T-helper 17 cell (primary cell): Measurements from ENCODE around the gene RRP7A. TPM values are rescaled to one million over a fixed set of nuclear protein-coding genes. Genes with fewer than 3 reads are reported as not detected.

Experiments used
- ATAC-seq: fragments of 150-1000 bp; cut with Tn5 transposase; 2 replicates; pipeline ENCODE4 v1.10.0; 2021; ENCODE audit warnings: mild to moderate bottlenecking, moderate library complexity
- DNase-seq, 3 donors: peaks; one replicate each; pipeline versions ENCODE4 v3.0.0 to v3.0.0-alpha.2; 2020 to 2021
- H3K9me3 ChIP-seq: one replicate; pipeline ENCODE4 v1.7.0; 2013; ENCODE audit warnings: low read length, mild to moderate bottlenecking; ENCODE audit not compliant: control insufficient read depth, poor library complexity, severe bottlenecking
- H3K27ac Mint-ChIP-seq: one replicate; pipeline ENCODE4 v1.8.0; 2022; ENCODE audit warnings: mild to moderate bottlenecking, moderate library complexity, mixed read lengths
- H3K27me3 Mint-ChIP-seq: one replicate; pipeline ENCODE4 v1.8.0; 2022; ENCODE audit warnings: mixed read lengths
- H3K36me3 Mint-ChIP-seq: one replicate; pipeline ENCODE4 v1.8.0; 2022; ENCODE audit warnings: low read depth, mixed read lengths
- H3K4me1 Mint-ChIP-seq: one replicate; pipeline ENCODE4 v1.8.0; 2022; ENCODE audit warnings: mild to moderate bottlenecking, mixed read lengths
- H3K4me3 Mint-ChIP-seq: one replicate; pipeline ENCODE4 v1.8.0; 2022; ENCODE audit warnings: mild to moderate bottlenecking, moderate library complexity, mixed read lengths
- total RNA-seq, 4 donors: library from RNA in 2 of 4; stranded (reverse) in 2 of 4; gene quantifications; one replicate each; pipeline ENCODE4 v1.2.3 and lab custom pipeline; 2022 to 2026

RRP7A gene
- total RNA-seq, 2 donors from 2014 or later = 45.7 to 49.0 TPM

DNA sequence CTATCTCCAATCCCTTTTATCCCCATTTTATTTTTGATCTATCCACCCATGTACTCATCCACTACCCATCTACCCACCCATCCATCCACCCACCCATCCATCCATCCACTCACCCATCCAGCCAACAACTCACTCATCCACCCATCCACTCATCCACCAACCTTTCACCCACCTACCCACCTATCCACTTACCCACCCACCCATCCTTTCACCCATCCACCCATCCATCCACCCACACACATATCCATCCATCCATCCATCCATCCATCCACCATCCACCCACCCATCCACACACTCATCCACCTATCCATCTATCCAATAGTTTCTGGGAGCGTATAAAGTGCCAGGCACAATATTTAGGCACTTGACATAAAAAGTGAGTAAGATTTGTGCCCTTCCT lies 48.2 kb downstream of the RRP7A start:
- Mint-ChIP-seq H3K4me3 (no peak overlapping the region), H3K27ac (no peak overlapping the region), H3K36me3 (peaks cover 3% of the 10 kb centered on the region), H3K4me1 (peaks cover 4% of the 10 kb centered on the region), H3K27me3 (peaks cover 26% of the 10 kb centered on the region)
- no peaks in the 10 kb centered on the region for H3K9me3 ChIP-seq
- no peak for ATAC-seq
- DNase-seq = no peak

DNA sequence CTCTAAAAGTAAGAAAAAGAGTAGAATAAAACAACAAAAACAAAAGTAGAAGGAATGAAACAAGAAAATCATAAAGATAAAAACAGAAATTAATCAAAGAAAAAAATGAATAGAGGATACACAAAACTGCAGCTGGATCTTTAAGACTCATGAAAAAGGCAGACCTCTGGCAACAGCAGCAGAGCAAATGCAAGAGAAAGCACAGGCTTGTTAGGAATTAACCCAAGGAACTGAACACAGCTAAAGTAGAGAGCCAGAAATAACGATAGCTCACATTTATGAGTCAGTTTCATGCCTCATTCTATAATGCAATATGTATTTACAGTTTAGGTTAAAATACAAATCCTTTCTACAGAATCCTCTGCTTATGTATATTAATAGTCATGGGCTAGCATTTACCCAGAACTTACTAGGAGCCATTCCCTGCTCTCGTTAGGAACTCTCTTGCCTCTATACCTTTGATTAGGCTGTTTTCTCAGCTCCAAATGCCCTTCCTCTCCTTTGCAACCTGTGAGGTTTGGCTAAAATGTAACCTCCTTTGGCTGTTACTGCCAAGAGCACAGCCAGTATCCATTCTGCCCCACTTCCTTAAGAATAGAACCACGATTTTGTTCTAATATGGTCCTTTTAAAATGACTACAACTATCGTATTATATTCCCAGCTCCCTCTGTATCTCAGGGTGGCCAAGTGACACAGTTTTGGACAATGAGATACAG lies 49.1 kb downstream of the RRP7A start:
- Mint-ChIP-seq H3K4me3 (no peak overlapping the region), H3K27me3 (peaks cover 26% of the 10 kb centered on the region), H3K36me3 (peaks cover 3% of the 10 kb centered on the region), H3K4me1 (peaks cover 4% of the 10 kb centered on the region), H3K27ac (no peak overlapping the region)
- no peak for ATAC-seq
- no peaks in the 10 kb centered on the region for H3K9me3 ChIP-seq
- no peak for DNase-seq

DNA sequence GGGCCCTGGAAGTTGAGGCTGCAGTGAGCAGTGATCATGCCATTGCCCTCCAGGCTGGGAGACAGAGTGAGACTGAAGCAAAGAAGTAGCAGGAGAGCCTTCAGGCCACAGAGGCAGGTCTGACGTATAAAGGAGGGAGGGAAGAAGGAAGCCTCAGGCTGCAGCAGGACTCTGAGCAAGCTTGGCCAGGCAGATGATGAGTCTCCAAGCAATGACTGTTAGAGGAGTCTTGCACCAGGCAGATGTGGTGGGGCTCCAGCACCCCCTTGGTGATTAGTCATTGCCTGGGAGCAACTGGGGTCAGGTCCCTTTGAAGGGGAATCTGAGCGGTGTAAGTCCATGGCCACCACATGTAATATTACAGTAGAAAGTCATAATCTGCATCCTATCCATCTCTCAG lies 50.8 kb downstream of the RRP7A start:
- ATAC-seq (no peak), DNase-seq (no peak)
- H3K27me3 Mint-ChIP-seq = peaks cover 26% of the 10 kb centered on the region
- H3K36me3 Mint-ChIP-seq = peaks cover 3% of the 10 kb centered on the region
- H3K4me3 Mint-ChIP-seq = no peak overlapping the region
- H3K27ac Mint-ChIP-seq = no peak overlapping the region
- H3K4me1 Mint-ChIP-seq = peaks cover 2% of the 10 kb centered on the region
- H3K9me3 ChIP-seq = no peaks in the 10 kb centered on the region

DNA sequence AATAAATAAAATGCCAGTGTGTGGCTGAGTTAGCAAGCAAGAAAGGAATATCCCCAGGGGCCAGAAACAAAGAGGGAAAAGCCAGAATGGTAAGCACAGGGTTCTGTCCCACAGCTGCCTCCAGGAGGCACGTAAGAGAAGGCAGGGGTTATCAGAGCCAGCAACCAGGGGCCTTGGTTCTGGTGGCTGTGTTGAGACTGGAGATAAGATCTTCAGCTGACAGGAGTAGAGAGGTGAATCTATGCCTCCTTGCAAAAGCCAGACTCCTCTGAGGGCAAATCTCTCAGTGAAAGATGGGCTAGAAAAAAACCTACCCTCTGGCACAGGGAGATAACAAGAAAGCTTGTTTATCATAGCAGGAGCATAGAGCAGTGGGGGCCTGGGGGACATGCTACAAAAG lies 57.6 kb downstream of the RRP7A start:
- DNase-seq = no peak
- peaks cover 2% of the 10 kb centered on the region for H3K36me3 Mint-ChIP-seq
- no peak for ATAC-seq
- H3K27me3 Mint-ChIP-seq = peaks cover 46% of the 10 kb centered on the region
- H3K9me3 ChIP-seq = no peaks in the 10 kb centered on the region
- H3K4me1 Mint-ChIP-seq = no peaks in the 10 kb centered on the region
- H3K4me3 Mint-ChIP-seq = no peak overlapping the region
- no peak overlapping the region for H3K27ac Mint-ChIP-seq

DNA sequence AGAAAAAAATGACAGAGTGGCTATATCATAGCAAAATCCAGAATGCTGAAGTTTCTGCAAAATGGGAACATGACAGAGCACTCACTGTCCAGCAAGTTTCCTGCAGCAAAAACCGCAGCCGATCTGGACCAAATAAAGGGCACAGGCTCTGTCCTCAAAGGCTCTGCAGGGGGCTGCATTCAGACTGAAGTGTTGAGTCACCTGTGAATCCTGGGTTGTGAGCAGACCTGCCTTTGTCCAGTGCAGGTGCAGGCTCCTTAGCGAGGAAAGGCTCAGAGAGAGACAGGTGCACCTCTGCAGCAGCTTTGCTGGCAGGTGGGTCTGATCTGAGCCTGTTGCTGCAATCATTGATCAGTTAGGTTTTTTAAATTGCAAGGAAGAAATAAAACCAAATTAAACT lies 58.1 kb downstream of the RRP7A start:
- DNase-seq (no peak), ATAC-seq (no peak)
- H3K9me3 ChIP-seq = no peaks in the 10 kb centered on the region
- H3K27me3 Mint-ChIP-seq = peaks cover 49% of the 10 kb centered on the region
- H3K4me3 Mint-ChIP-seq = no peak overlapping the region
- H3K27ac Mint-ChIP-seq = no peak overlapping the region
- H3K4me1 Mint-ChIP-seq = no peaks in the 10 kb centered on the region
- peaks cover 2% of the 10 kb centered on the region for H3K36me3 Mint-ChIP-seq

Other genes with a start within 250 kb of the RRP7A start
- gene TCF20, start 249.1 kb downstream of the RRP7A start, total RNA-seq = 10 to 100 TPM; 68.7 to 81.9 TPM
- 1 to 10 TPM in 1 of 2 donors, under 1 TPM in 1; 0.55 to 2.4 TPM for gene NFAM1, start 87.4 kb downstream of the RRP7A start, total RNA-seq
- gene SERHL2, start 34.2 kb upstream of the RRP7A start, total RNA-seq = under 1 TPM; 0.34 to 0.40 TPM
- 10 to 100 TPM; 70.3 to 71.2 TPM for gene POLDIP3, start 95.1 kb upstream of the RRP7A start, total RNA-seq
- 1 to 10 TPM; 3.9 to 4.5 TPM for gene ATP5MGL, start 120.8 kb upstream of the RRP7A start, total RNA-seq
- gene CYB5R3, start 129.6 kb upstream of the RRP7A start, total RNA-seq = 10 to 100 TPM; 44.8 to 80.7 TPM
- not detected for gene A4GALT, start 201.1 kb upstream of the RRP7A start, total RNA-seq